ENCODE data around the gene NPRL2. TPM values are rescaled to one million over a fixed set of nuclear protein-coding genes. Genes with fewer than 3 reads are reported as not detected.

NPRL2 gene
- total RNA-seq, 2 experiments from 2014 or later, result 27.9 to 52.5 TPM

- Histone ChIP-seq H3K79me2 (ENCODE audit: insufficient read depth, low read depth, low read length) (no peaks in the 10 kb centered on the region), H3K4me2 (ENCODE audit: low read length) (no peak overlapping the region), H2AFZ (ENCODE audit: low read length) (no peak overlapping the region), H3K36me3 (ENCODE audit: insufficient read depth, low read length) (no peaks in the 10 kb centered on the region), H3K4me3 (ENCODE audit: low read depth, low read length, poor library complexity, severe bottlenecking) (no peak overlapping the region), H3K4me1 (ENCODE audit: insufficient read depth, low read length, poor library complexity, severe bottlenecking) (no peaks in the 10 kb centered on the region), H3K9me3 (ENCODE audit: low read length) (no peaks in the 10 kb centered on the region), H4K20me1 (ENCODE audit: insufficient read depth, low read length) (no peaks in the 10 kb centered on the region), H3K9me2 (ENCODE audit: insufficient read depth, low read length) (no peaks in the 10 kb centered on the region), H3K27ac (ENCODE audit: low read depth, low read length, poor library complexity, severe bottlenecking) (no peak overlapping the region)
- POLR2A ChIA-PET, result no interaction called here
- DNase-seq (ENCODE audit: low spot score), result no peak
- CTCF ChIA-PET (ENCODE audit: unreplicated experiment), result no interaction called here
- no TSS peak for BruUV-seq (replicated peaks)
- TF ChIP-seq EZH2phosphoT487 (IDR thresholded peaks at IDR 0.05; ENCODE audit: borderline replicate concordance, low read depth, low read length) (no peak), CTCF (conservative IDR thresholded peaks at IDR 0.05; ENCODE audit: low read length) (no peak)
- intact Hi-C loops (cut with micrococcal nuclease; ENCODE audit: unreplicated experiment), result no loop called here
Measured at GRCh38 chr3:50372349-50372748, 21.8 kb upstream of the NPRL2 start.

- TF ChIP-seq CTCF (conservative IDR thresholded peaks at IDR 0.05; ENCODE audit: low read length) (no peak), EZH2phosphoT487 (IDR thresholded peaks at IDR 0.05; ENCODE audit: borderline replicate concordance, low read depth, low read length) (no peak)
- ChIA-PET POLR2A (interaction anchor here (0.6 kb wide), 1 partner anchor 10 kb away, joined by 8 read pairs; no protein-coding TSS in a partner anchor), CTCF (ENCODE audit: unreplicated experiment) (no interaction called here)
- no peaks in the 10 kb centered on the region for H3K9me2 ChIP-seq (ENCODE audit: insufficient read depth, low read length)
- no peak overlapping the region for H3K27ac ChIP-seq (ENCODE audit: low read depth, low read length, poor library complexity, severe bottlenecking)
- H3K4me1 ChIP-seq (ENCODE audit: insufficient read depth, low read length, poor library complexity, severe bottlenecking), result no peaks in the 10 kb centered on the region
- no peak overlapping the region for H3K4me2 ChIP-seq (ENCODE audit: low read length)
- H4K20me1 ChIP-seq (ENCODE audit: insufficient read depth, low read length), result no peaks in the 10 kb centered on the region
- H3K9me3 ChIP-seq (ENCODE audit: low read length), result no peaks in the 10 kb centered on the region
- no peaks in the 10 kb centered on the region for H3K79me2 ChIP-seq (ENCODE audit: insufficient read depth, low read depth, low read length)
- intact Hi-C loops (cut with micrococcal nuclease; ENCODE audit: unreplicated experiment), result no loop called here
- no TSS peak for BruUV-seq (replicated peaks)
- no peak overlapping the region for H2AFZ ChIP-seq (ENCODE audit: low read length)
- H3K36me3 ChIP-seq (ENCODE audit: insufficient read depth, low read length), result no peaks in the 10 kb centered on the region
- H3K4me3 ChIP-seq (ENCODE audit: low read depth, low read length, poor library complexity, severe bottlenecking), result no peak overlapping the region
- no peak for DNase-seq (ENCODE audit: low spot score)
Measured at GRCh38 chr3:50371133-50371685, 20.6 kb upstream of the NPRL2 start.

DNA sequence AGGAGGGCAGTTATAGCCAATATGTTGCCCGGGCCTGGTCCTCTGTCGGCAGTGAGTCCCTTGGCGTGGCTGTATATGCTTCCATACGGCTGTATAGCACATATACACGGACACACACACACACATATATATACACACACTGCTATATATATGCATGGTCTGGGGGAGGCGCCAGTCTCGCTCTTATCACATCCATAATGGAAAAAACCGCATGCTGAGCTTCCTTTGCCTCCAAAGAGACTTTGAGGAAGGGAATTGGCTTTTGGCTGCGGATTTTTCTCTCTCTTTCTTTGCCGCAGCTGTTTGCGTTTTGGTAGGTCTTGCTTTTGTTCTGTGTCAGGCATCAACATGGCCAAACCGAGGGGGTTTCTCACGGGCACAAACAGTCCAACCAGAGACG, 20.0 kb upstream of the NPRL2 start:
- Histone ChIP-seq H2AFZ (ENCODE audit: low read length) (no peak overlapping the region), H4K20me1 (ENCODE audit: insufficient read depth, low read length) (no peaks in the 10 kb centered on the region), H3K79me2 (ENCODE audit: insufficient read depth, low read depth, low read length) (no peaks in the 10 kb centered on the region), H3K4me1 (ENCODE audit: insufficient read depth, low read length, poor library complexity, severe bottlenecking) (peaks cover 4% of the 10 kb centered on the region), H3K9me2 (ENCODE audit: insufficient read depth, low read length) (no peaks in the 10 kb centered on the region), H3K36me3 (ENCODE audit: insufficient read depth, low read length) (no peaks in the 10 kb centered on the region), H3K4me2 (ENCODE audit: low read length) (no peak overlapping the region), H3K9me3 (ENCODE audit: low read length) (no peaks in the 10 kb centered on the region), H3K27ac (ENCODE audit: low read depth, low read length, poor library complexity, severe bottlenecking) (no peak overlapping the region), H3K4me3 (ENCODE audit: low read depth, low read length, poor library complexity, severe bottlenecking) (no peak overlapping the region)
- CTCF ChIA-PET (ENCODE audit: unreplicated experiment), result no interaction called here
- DNase-seq (ENCODE audit: low spot score), result peak; percentile 26
- intact Hi-C loops (cut with micrococcal nuclease; ENCODE audit: unreplicated experiment), result no loop called here
- POLR2A ChIA-PET, result no interaction called here
- TF ChIP-seq CTCF (conservative IDR thresholded peaks at IDR 0.05; ENCODE audit: low read length), result peak; percentile 62
- no peak for TF ChIP-seq EZH2phosphoT487 (IDR thresholded peaks at IDR 0.05; ENCODE audit: borderline replicate concordance, low read depth, low read length)
- BruUV-seq (replicated peaks), result no TSS peak
